H1 (cell line): Measurements from ENCODE around the gene METAP1D. TPM values are rescaled to one million over a fixed set of nuclear protein-coding genes. Genes with fewer than 3 reads are reported as not detected.

ENCODE experiments used
- CTCF ChIA-PET: fragments of 300-600 bp; sonication (Branson Sonifier 250); formaldehyde crosslinking; loops from one replicate; lab custom pipeline; 2021; ENCODE audit not compliant: partially characterized antibody; lab: Charles Lee
- POLR2A ChIA-PET: fragments of 300-600 bp; sonication (Branson Sonifier 250); formaldehyde crosslinking; loops from one replicate; lab custom pipeline; 2021; ENCODE audit warnings: inconsistent platforms; ENCODE audit not compliant: partially characterized antibody; lab: Charles Lee
- DNase-seq, 2 experiments: peaks; one replicate each; pipeline versions ENCODE4 v3.0.0 to v3.0.0-alpha.2; 2010 to 2022; ENCODE audit warnings: low spot score in 2 of 2, low read depth in 1 of 2, mixed read lengths in 1 of 2
- FAIRE-seq: peaks from 2 replicates; lab custom pipeline; 2011; peaks lifted over from hg19 to GRCh38; lab: Jason Lieb, UNC
- H2AFZ ChIP-seq: 2 replicates; pipeline ENCODE4 v1.8.1; 2012; ENCODE audit warnings: low read length, inconsistent platforms
- H2AK5ac ChIP-seq: 2 replicates; pipeline ENCODE4 v1.6.1; 2013; ENCODE audit warnings: low read depth, low read length
- H2BK120ac ChIP-seq: replicated peaks from 2 replicates; pipeline ENCODE3; 2013; ENCODE audit warnings: low read depth, low read length, inconsistent platforms
- H2BK12ac ChIP-seq: 2 replicates; pipeline ENCODE4 v1.6.1; 2013; ENCODE audit warnings: low read depth, low read length
- H2BK15ac ChIP-seq: 2 replicates; pipeline ENCODE4 v1.6.1; 2013; ENCODE audit warnings: low read length
- H2BK20ac ChIP-seq: 2 replicates; pipeline ENCODE4 v1.6.1; 2013; ENCODE audit warnings: low read length
- H2BK5ac ChIP-seq: 2 replicates; pipeline ENCODE4 v1.6.1; 2013; ENCODE audit warnings: low read depth, low read length
- H3K14ac ChIP-seq: 2 replicates; pipeline ENCODE4 v1.6.1; 2013; ENCODE audit warnings: inconsistent platforms; ENCODE audit not compliant: insufficient read length
- H3K18ac ChIP-seq: 2 replicates; pipeline ENCODE4 v1.6.1; 2013; ENCODE audit warnings: low read length; ENCODE audit errors: extremely low read depth
- H3K23ac ChIP-seq: 2 replicates; pipeline ENCODE4 v1.6.1; 2013; ENCODE audit warnings: inconsistent platforms; ENCODE audit not compliant: insufficient read length
- H3K23me2 ChIP-seq: 2 replicates; pipeline ENCODE4 v1.6.1; 2013; ENCODE audit warnings: low read depth, low read length
- H3K27ac ChIP-seq: 2 replicates; pipeline ENCODE4 v1.6.1; 2011; ENCODE audit warnings: low read depth, low read length, inconsistent platforms
- H3K27me3 ChIP-seq, 4 experiments: replicated peaks in 1 of 4; 1 replicate in 1 of 4; 2 replicates in 3 of 4; pipeline versions ENCODE4 v1.6.1 to v1.8.1; 2011 to 2013; ENCODE audit warnings: low read length in 3 of 4, mild to moderate bottlenecking in 3 of 4, inconsistent platforms in 2 of 4, mixed read lengths in 2 of 4, moderate library complexity in 1 of 4; ENCODE audit not compliant: control insufficient read depth in 3 of 4, insufficient read depth in 3 of 4; ENCODE audit errors: extremely low read depth in 1 of 4
- H3K36me3 ChIP-seq, 4 experiments: 2 replicates each; pipeline versions ENCODE4 v1.6.1 to v1.8.1; 2011 to 2013; ENCODE audit warnings: mild to moderate bottlenecking in 4 of 4, low read length in 3 of 4, moderate library complexity in 2 of 4, control low read depth in 1 of 4, inconsistent platforms in 1 of 4; ENCODE audit not compliant: insufficient read depth in 4 of 4, control insufficient read depth in 2 of 4
- H3K4ac ChIP-seq: replicated peaks from 2 replicates; pipeline ENCODE3; 2013; ENCODE audit warnings: low read length, low read depth, mixed read lengths, inconsistent platforms; ENCODE audit not compliant: insufficient read length
- H3K4me1 ChIP-seq, 4 experiments: replicated peaks in 1 of 4; 1 replicate in 1 of 4; 2 replicates in 3 of 4; pipeline versions ENCODE4 v1.6.1 to v1.8.1; 2011 to 2013; ENCODE audit warnings: low read length in 3 of 4, inconsistent platforms in 2 of 4, mixed read lengths in 1 of 4; ENCODE audit not compliant: insufficient read depth in 4 of 4, control insufficient read depth in 3 of 4
- H3K4me2 ChIP-seq, 2 experiments: 2 replicates each; pipeline versions ENCODE4 v1.6.1 to v1.8.1; 2011 to 2013; ENCODE audit warnings: low read depth in 2 of 2, low read length in 2 of 2, control low read depth in 1 of 2, inconsistent platforms in 1 of 2, mild to moderate bottlenecking in 1 of 2; ENCODE audit not compliant: insufficient read depth in 1 of 2
- H3K4me3 ChIP-seq, 4 experiments: fragments of 200-600, 300-600 bp in 1 of 4; sonication (generic), shearing (Covaris generic), sonication (Bioruptor Twin) in 1 of 4; 2 replicates each; pipeline versions ENCODE4 v1.5.1 to v1.8.1; 2011 to 2016; ENCODE audit warnings: low read length in 4 of 4, low read depth in 3 of 4, control low read depth in 2 of 4, inconsistent platforms in 2 of 4, mild to moderate bottlenecking in 2 of 4, mixed read lengths in 1 of 4, moderate library complexity in 1 of 4; ENCODE audit not compliant: insufficient read depth in 2 of 4; ENCODE audit errors: extremely low read depth in 1 of 4
- H3K56ac ChIP-seq: replicated peaks from 2 replicates; pipeline ENCODE3; 2013; ENCODE audit warnings: low read depth, mild to moderate bottlenecking, mixed read lengths, low read length, inconsistent platforms; ENCODE audit not compliant: insufficient read length
- H3K79me1 ChIP-seq: 2 replicates; pipeline ENCODE4 v1.6.1; 2013; ENCODE audit warnings: low read depth, low read length, control low read depth
- H3K79me2 ChIP-seq, 2 experiments: 2 replicates each; pipeline versions ENCODE4 v1.6.1 to v1.8.1; 2012 to 2013; ENCODE audit warnings: low read length in 2 of 2, mild to moderate bottlenecking in 2 of 2, inconsistent platforms in 1 of 2; ENCODE audit not compliant: insufficient read depth in 2 of 2, control insufficient read depth in 1 of 2
- H3K9ac ChIP-seq, 4 experiments: replicated peaks in 1 of 4; 1 replicate in 1 of 4; 2 replicates in 3 of 4; pipeline versions ENCODE4 v1.6.1 to v1.8.1; 2011 to 2013; ENCODE audit warnings: low read depth in 3 of 4, low read length in 3 of 4, control low read depth in 2 of 4, mild to moderate bottlenecking in 2 of 4, moderate library complexity in 2 of 4, inconsistent platforms in 1 of 4; ENCODE audit errors: extremely low read depth in 1 of 4
- H3K9me3 ChIP-seq, 2 experiments: 2 replicates each; pipeline versions ENCODE4 v1.6.1 to v1.8.1; 2012 to 2013; ENCODE audit warnings: mild to moderate bottlenecking in 2 of 2, moderate library complexity in 2 of 2, control low read depth in 1 of 2, inconsistent platforms in 1 of 2, low read depth in 1 of 2, low read length in 1 of 2, mixed read lengths in 1 of 2; ENCODE audit not compliant: insufficient read depth in 2 of 2
- H4K20me1 ChIP-seq, 2 experiments: replicated peaks in 1 of 2; 2 replicates each; pipeline versions ENCODE3 to v1.8.1; 2011 to 2013; ENCODE audit warnings: inconsistent platforms in 2 of 2, low read length in 2 of 2, mild to moderate bottlenecking in 1 of 2; ENCODE audit not compliant: insufficient read depth in 2 of 2, control insufficient read depth in 1 of 2
- H4K5ac ChIP-seq: 2 replicates; pipeline ENCODE4 v1.6.1; 2013; ENCODE audit warnings: low read length, low read depth, mixed read lengths, inconsistent platforms; ENCODE audit not compliant: insufficient read length
- H4K8ac ChIP-seq: 2 replicates; pipeline ENCODE4 v1.8.0; 2013; ENCODE audit warnings: mild to moderate bottlenecking, moderate library complexity, low read length, inconsistent platforms; ENCODE audit not compliant: insufficient read depth; ENCODE audit errors: extremely low read depth
- H4K91ac ChIP-seq: replicated peaks from 2 replicates; pipeline ENCODE3; 2013; ENCODE audit warnings: low read length, mixed read lengths, inconsistent platforms; ENCODE audit not compliant: insufficient read length
- CBX5 ChIP-seq: fragments of 300-800, 300-1000 bp; sonication (generic); IDR thresholded peaks from 2 replicates; pipeline ENCODE4 v1.7.1; 2016; ENCODE audit warnings: antibody characterized with exemption, low read length, low read depth
- CEBPB ChIP-seq: IDR thresholded peaks from 2 replicates; pipeline ENCODE4 v1.6.1; 2012; ENCODE audit warnings: low read depth, low read length
- EZH2 ChIP-seq: fragments of 200-600 bp; sonication (generic); IDR thresholded peaks from 2 replicates; pipeline ENCODE4 v1.7.1; 2012; ENCODE audit warnings: low read depth, mild to moderate bottlenecking, moderate library complexity, low read length, inconsistent platforms; ENCODE audit not compliant: severe bottlenecking
- RNF2 ChIP-seq: fragments of 200-900, 300-1000 bp; sonication (generic); IDR thresholded peaks from 2 replicates; pipeline ENCODE4 v1.7.1; 2016; ENCODE audit warnings: borderline replicate concordance, low read depth, mild to moderate bottlenecking, antibody characterized with exemption, low read length; ENCODE audit not compliant: poor library complexity, severe bottlenecking; ENCODE audit errors: missing control alignments
- SIN3A ChIP-seq, 2 experiments: IDR thresholded peaks in 1 of 2; conservative IDR thresholded peaks in 1 of 2; 2 replicates each; pipeline ENCODE4 v1.6.1; 2011 to 2012; ENCODE audit warnings: low read length in 2 of 2, improper control_type of control experiment in 1 of 2, low read depth in 1 of 2, mild to moderate bottlenecking in 1 of 2
- SRF ChIP-seq: IDR thresholded peaks from 2 replicates; pipeline ENCODE4 v1.6.1; 2011; ENCODE audit warnings: mild to moderate bottlenecking, low read depth, low read length, moderate library complexity
- TAF1 ChIP-seq: IDR thresholded peaks from 2 replicates; pipeline ENCODE4 v1.6.1; 2011; ENCODE audit warnings: mild to moderate bottlenecking, low read depth, low read length
- TAF7 ChIP-seq: optimal IDR thresholded peaks from 2 replicates; pipeline ENCODE3; 2011; ENCODE audit warnings: low read depth, mild to moderate bottlenecking, inconsistent platforms, low read length, moderate library complexity, borderline replicate concordance
- TEAD4 ChIP-seq: IDR thresholded peaks from 2 replicates; pipeline ENCODE4 v1.6.1; 2012; ENCODE audit warnings: low read depth, low read length, inconsistent platforms, mixed read lengths
- WGBS, 2 experiments: shearing (Covaris generic) in 1 of 2; methylation state at CpG; one replicate each; pipeline versions ENCODE4 v1.1.6 to v1.1.7; 2013 to 2015; ENCODE audit warnings: low lambda C conversion rate in 2 of 2, mixed read lengths in 2 of 2, inconsistent platforms in 1 of 2, low coverage in 1 of 2, missing lambda C conversion rate in 1 of 2; ENCODE audit not compliant: insufficient replicate concordance in 2 of 2, insufficient coverage in 1 of 2, insufficient read length in 1 of 2; ENCODE audit errors: extremely low coverage in 1 of 2, missing lambda C conversion rate in 1 of 2; 5-methylcytosine and 5-hydroxymethylcytosine counted together
- polyA plus RNA-seq, 7 experiments: library from polyadenylated mRNA; depleted of rRNA in 3 of 7; stranded (reverse) in 5 of 7; unstranded in 2 of 7; fragments of >200 nt in 5 of 7; fragments of 200-250 nt in 2 of 7; gene quantifications; 1 replicate in 5 of 7; 2 replicates in 1 of 7; 4 replicates in 1 of 7; pipeline versions ENCODE4 v1.2.1 to v1.2.3, GENCODE V29; 2011 to 2013; ENCODE audit warnings: missing spikeins in 2 of 7, mixed read lengths in 2 of 7
- total RNA-seq: library from RNA; stranded (reverse); fragmentation: NEBNext Ultra II Directional; extraction: Animal tissue kit (Norgen Biotek cat#: 25700); gene quantifications from 2 replicates; pipeline ENCODE4 v1.2.1, GENCODE V29; 2021

METAP1D gene
- total and polyA plus RNA-seq, 2 of the 8 experiments (the other 6 are each of a cell fraction or from before 2014, with no cell fraction given) = 3.9 to 6.2 TPM

DNA sequence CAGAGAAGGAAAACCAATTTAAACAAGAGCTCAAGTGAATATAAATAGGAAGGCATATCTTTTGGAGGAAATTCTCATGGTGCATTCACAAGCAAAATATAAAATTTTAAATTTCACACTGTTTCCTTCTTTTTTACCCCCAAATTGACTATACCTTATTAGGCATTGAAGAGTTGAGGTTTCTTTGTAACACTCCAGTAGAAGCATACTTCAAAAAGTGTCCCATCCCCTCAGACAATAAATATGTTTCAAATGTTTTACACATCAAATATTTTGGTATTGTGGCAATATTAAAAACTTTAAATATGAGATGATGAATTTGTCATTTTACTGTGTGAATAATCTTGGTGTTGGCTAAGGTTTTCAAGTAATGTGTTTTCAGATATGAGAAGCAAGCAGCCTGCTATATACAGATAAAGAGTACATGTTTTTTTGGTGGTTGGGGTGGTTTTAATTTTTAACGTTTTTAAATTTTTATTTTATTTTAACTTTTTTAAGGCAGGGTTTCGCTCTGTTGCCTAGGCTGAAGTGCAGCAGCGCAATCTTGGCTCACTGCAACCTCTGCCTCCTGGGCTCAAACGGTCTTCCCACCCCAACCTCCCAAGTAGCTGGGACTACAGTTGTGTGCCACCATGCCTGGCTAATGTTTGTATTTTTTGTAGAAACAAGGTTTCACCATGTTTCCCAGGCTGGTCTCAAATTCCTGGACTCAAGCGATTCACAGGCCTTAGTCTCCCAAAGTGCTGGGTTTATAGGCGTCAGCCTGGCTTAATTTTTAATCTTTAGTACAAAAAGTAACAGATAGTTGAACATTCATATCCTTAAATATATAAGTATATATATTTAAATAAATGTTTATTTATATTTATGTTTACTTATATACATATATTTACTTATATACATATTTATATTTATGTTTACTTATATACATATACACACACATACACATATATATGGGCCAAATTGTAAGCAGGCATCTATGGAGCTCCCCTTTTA lies 49.1 kb downstream of the METAP1D start:
- WGBS, 2 experiments = 83% methylated on average over 6 of the region's 6 CpGs; no CpG with 5 or more reads in 1 of the 2 experiments
- no peak overlapping the region for H3K4me2 ChIP-seq
- H3K36me3 ChIP-seq = no peaks in the 10 kb centered on the region
- H3K27me3 ChIP-seq = no peaks in the 10 kb centered on the region
- H3K9me3 ChIP-seq = no peaks in the 10 kb centered on the region
- H3K9ac ChIP-seq = no peak overlapping the region
- no peak overlapping the region for H2AK5ac ChIP-seq
- no peak overlapping the region for H4K91ac ChIP-seq
- DNase-seq (no peak), FAIRE-seq (no peak)
- no peak overlapping the region for H2AFZ ChIP-seq
- no peak overlapping the region for H2BK12ac ChIP-seq
- H3K27ac ChIP-seq = no peak overlapping the region
- no peak overlapping the region for H3K4me3 ChIP-seq
- no peaks in the 10 kb centered on the region for H3K79me2 ChIP-seq
- H2BK20ac ChIP-seq = no peak overlapping the region
- no peaks in the 10 kb centered on the region for H4K20me1 ChIP-seq
- no peak overlapping the region for H3K14ac ChIP-seq
- H2BK120ac ChIP-seq = no peak overlapping the region
- no peak overlapping the region for H2BK5ac ChIP-seq
- H3K23me2 ChIP-seq = no peaks in the 10 kb centered on the region
- no peak overlapping the region for H3K56ac ChIP-seq
- no peaks in the 10 kb centered on the region; a peak in 2 of 7 replicates for H3K4me1 ChIP-seq
- ChIA-PET POLR2A (no interaction called here), CTCF (interaction anchor here (1.1 to 1.2 kb wide), 2 partner anchors 11 to 64 kb away, joined by 4 read pairs; no protein-coding TSS in a partner anchor)
- H4K8ac ChIP-seq = no peak overlapping the region
- no peak overlapping the region for H3K18ac ChIP-seq
- no peak overlapping the region for H2BK15ac ChIP-seq
- no peak overlapping the region for H4K5ac ChIP-seq
- no peaks in the 10 kb centered on the region for H3K79me1 ChIP-seq
- H3K4ac ChIP-seq = no peak overlapping the region
- TF ChIP-seq RNF2 = no peak
- TF ChIP-seq TAF7 = no peak
- no peak for TF ChIP-seq CEBPB
- TF ChIP-seq TAF1 = no peak
- no peak for TF ChIP-seq EZH2
- TF ChIP-seq SIN3A (conservative IDR thresholded peaks at IDR 0.05 in 1 of 2, IDR thresholded peaks at IDR 0.05 in 1 of 2; ENCODE audit: low read depth in 1 of 2, low read length in 2 of 2) = no peak
- TF ChIP-seq SRF = no peak
- no peak for TF ChIP-seq TEAD4
- no peak for TF ChIP-seq CBX5
- no peak overlapping the region for H3K23ac ChIP-seq
